OCI-LY1 (cell line): ENCODE measurements around the gene CDK11A.

Experiments used
- H2AFZ ChIP-seq: fragments of 200-600 bp; sonication (generic), shearing (Covaris generic); 2 replicates; pipeline ENCODE4 v1.6.0; 2014; ENCODE audit warnings: antibody characterized with exemption, mild to moderate bottlenecking, low read length
- H3F3A ChIP-seq: fragments of 200-600 bp; sonication (generic), shearing (Covaris generic); 2 replicates; pipeline ENCODE4 v1.6.0; 2014; ENCODE audit warnings: mild to moderate bottlenecking, antibody characterized with exemption, low read length, moderate library complexity; ENCODE audit not compliant: insufficient read depth
- H3K27ac ChIP-seq: fragments of 200-600 bp; sonication (generic); 2 replicates; pipeline ENCODE4 v1.5.1; 2014; ENCODE audit warnings: low read length, mixed run types, mild to moderate bottlenecking, low read depth; ENCODE audit not compliant: poor library complexity, severe bottlenecking
- H3K27me3 ChIP-seq: fragments of 200-600 bp; sonication (generic); 2 replicates; pipeline ENCODE4 v1.6.0; 2014; ENCODE audit warnings: antibody characterized with exemption, mild to moderate bottlenecking, low read length, moderate library complexity; ENCODE audit not compliant: insufficient read depth
- H3K36me3 ChIP-seq: fragments of 200-600 bp; sonication (generic); 2 replicates; pipeline ENCODE4 v1.6.1; 2014; ENCODE audit warnings: mild to moderate bottlenecking, antibody characterized with exemption, low read length, moderate library complexity, mixed read lengths; ENCODE audit not compliant: insufficient read depth
- H3K4me1 ChIP-seq: fragments of 200-600 bp; sonication (generic); 2 replicates; pipeline ENCODE4 v1.5.1; 2014; ENCODE audit warnings: mild to moderate bottlenecking, low read length, moderate library complexity; ENCODE audit not compliant: insufficient read depth, severe bottlenecking
- H3K4me2 ChIP-seq: fragments of 200-600 bp; sonication (generic), shearing (Covaris generic); 2 replicates; pipeline ENCODE4 v1.6.1; 2014; ENCODE audit warnings: low read length
- H3K4me3 ChIP-seq: fragments of 200-600 bp; sonication (generic); 2 replicates; pipeline ENCODE4 v1.5.1; 2014; ENCODE audit warnings: low read length, low read depth, mild to moderate bottlenecking, mixed read lengths; ENCODE audit not compliant: poor library complexity, severe bottlenecking
- H3K79me2 ChIP-seq: fragments of 200-600 bp; shearing (Covaris generic); 2 replicates; pipeline ENCODE4 v1.6.1; 2016; ENCODE audit warnings: mixed run types, low read length, mixed read lengths; ENCODE audit not compliant: insufficient read depth
- H3K9ac ChIP-seq: fragments of 200-600 bp; sonication (generic), shearing (Covaris generic); 2 replicates; pipeline ENCODE4 v1.6.1; 2014; ENCODE audit warnings: mild to moderate bottlenecking, low read length, mixed read lengths
- H3K9me2 ChIP-seq: fragments of 200-600 bp; sonication (generic), shearing (Covaris generic); 2 replicates; pipeline ENCODE4 v1.6.1; 2014; ENCODE audit warnings: low read depth, mild to moderate bottlenecking, low read length, mixed read lengths
- H3K9me3 ChIP-seq: fragments of 200-600 bp; shearing (Covaris generic); 2 replicates; pipeline ENCODE4 v1.6.1; 2014; ENCODE audit warnings: low read length, mixed read lengths
- H4K20me1 ChIP-seq: fragments of 200-600 bp; sonication (generic), shearing (Covaris generic); 2 replicates; pipeline ENCODE4 v1.6.0; 2016; ENCODE audit warnings: mild to moderate bottlenecking, low read length; ENCODE audit not compliant: insufficient read depth
- CTCF ChIP-seq: fragments of 200-600 bp; sonication (generic), shearing (Covaris generic); IDR thresholded peaks from 2 replicates; pipeline ENCODE4 v1.5.1; 2017; ENCODE audit warnings: mild to moderate bottlenecking, antibody characterized with exemption, low read length, moderate library complexity, mixed read lengths
- EZH2 ChIP-seq: fragments of 200-600 bp; sonication (generic), shearing (Covaris generic); IDR thresholded peaks from 2 replicates; pipeline ENCODE4 v1.8.0; 2017; ENCODE audit warnings: borderline replicate concordance, mixed run types, mild to moderate bottlenecking, antibody characterized with exemption, low read length, moderate library complexity, mixed read lengths

The CDK11A gene

DNA sequence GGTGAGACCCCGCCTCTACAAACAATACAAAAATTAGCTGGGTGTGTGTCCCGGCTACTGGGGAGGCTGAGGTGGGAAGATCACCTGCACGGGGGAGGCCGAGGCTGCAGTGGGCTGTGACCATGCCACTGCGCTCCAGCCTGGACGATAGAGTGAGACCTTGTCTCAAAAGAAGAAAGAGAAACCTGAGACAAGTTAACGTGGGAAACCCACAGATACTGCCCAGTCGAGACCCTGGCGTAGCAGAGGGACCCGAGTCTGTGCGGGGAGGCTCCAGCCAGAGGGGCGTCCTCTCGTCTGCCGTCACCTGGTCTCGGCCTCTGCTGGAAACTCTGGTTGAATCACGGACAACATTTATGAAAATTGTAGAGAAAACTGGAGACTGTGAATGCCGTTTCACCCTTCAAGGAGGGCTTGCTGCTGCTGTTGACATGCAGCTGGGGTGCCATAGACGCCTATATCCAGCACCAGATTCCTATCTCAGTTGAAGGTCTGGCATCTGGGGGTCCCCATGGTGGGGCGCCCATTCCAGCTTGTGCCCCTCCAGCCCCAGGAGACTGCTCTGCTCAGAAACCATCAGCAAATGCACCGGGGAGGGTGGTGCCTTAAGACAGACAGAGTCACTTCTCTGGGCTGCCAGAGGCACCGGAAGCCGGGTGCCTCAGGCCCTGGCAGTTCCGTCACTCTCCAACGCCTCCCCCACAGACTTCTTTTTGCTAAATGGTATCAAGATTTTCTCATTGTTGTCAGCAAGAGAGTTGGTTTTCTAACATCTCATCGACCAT, 51.8 kb downstream of the CDK11A start:
- no peaks in the 10 kb centered on the region for H3K9me3 ChIP-seq
- TF ChIP-seq EZH2 (no peak), CTCF (no peak)
- no peaks in the 10 kb centered on the region for H3F3A ChIP-seq
- H3K9ac ChIP-seq: no peak overlapping the region
- H3K36me3 ChIP-seq: peaks cover 24% of the 10 kb centered on the region; the same call in 1 of the 2 replicates
- no peaks in the 10 kb centered on the region for H3K79me2 ChIP-seq
- H3K9me2 ChIP-seq: no peaks in the 10 kb centered on the region
- H4K20me1 ChIP-seq: no peaks in the 10 kb centered on the region
- no peak overlapping the region for H3K27ac ChIP-seq
- H3K4me3 ChIP-seq: no peak overlapping the region
- peaks cover 14% of the 10 kb centered on the region for H3K4me1 ChIP-seq
- H2AFZ ChIP-seq: no peak overlapping the region
- H3K4me2 ChIP-seq: no peak overlapping the region
- H3K27me3 ChIP-seq: no peaks in the 10 kb centered on the region

DNA sequence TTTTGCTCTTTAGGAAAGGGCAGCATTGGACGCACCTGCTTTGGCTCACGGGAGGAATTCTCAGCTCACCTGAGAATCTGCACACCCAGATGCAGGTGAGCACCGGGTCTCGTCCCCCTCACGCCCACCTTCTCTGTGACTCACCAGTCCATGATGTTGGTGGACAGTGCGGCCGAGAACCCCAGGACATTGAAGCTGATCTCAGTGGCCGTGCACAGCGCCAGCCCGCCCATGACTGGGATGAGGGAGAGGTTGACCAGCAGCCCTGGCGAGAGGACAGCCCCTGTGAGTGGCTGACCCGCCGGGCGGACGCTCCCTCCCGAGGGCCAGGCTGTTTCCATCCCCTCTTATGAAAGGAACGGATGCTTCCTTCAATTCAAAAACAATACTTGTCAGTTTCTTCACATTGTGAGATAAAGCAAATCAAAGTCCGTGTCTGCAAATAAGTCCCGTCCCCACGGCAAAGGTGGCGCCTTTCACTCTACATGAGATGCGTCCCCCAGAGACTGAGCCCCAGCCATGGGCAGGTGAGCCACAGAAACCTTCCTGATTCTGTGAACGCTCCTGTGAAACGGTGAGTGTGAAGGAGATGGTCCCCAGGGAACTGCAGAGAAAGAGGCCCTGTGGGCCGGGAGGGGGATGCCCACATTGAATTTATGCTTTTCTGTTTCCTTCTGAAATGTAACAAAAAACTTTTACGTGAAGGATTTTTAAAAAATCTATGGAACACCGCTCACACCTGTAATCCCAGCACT, 52.6 kb downstream of the CDK11A start:
- Histone ChIP-seq H3K4me2 (no peak overlapping the region), H3K4me3 (no peak overlapping the region), H3K9me2 (no peaks in the 10 kb centered on the region), H3K27ac (no peak overlapping the region), H3K79me2 (no peaks in the 10 kb centered on the region), H3K4me1 (peaks cover 11% of the 10 kb centered on the region), H3K27me3 (no peaks in the 10 kb centered on the region), H3F3A (no peaks in the 10 kb centered on the region), H2AFZ (no peak overlapping the region), H4K20me1 (no peaks in the 10 kb centered on the region), H3K36me3 (peaks cover 24% of the 10 kb centered on the region; the same call in 1 of the 2 replicates), H3K9ac (no peak overlapping the region), H3K9me3 (no peaks in the 10 kb centered on the region)
- TF ChIP-seq EZH2 (no peak), CTCF (no peak)

GRCh38 chr1:1670866-1671265, 53.3 kb downstream of the CDK11A start:
- peaks cover 9% of the 10 kb centered on the region for H3K4me1 ChIP-seq
- H3K36me3 ChIP-seq: peaks cover 28% of the 10 kb centered on the region; the same call in 1 of the 2 replicates
- H3F3A ChIP-seq: no peaks in the 10 kb centered on the region
- H3K27me3 ChIP-seq: no peaks in the 10 kb centered on the region
- no peak for TF ChIP-seq EZH2
- TF ChIP-seq CTCF: no peak
- no peak overlapping the region for H2AFZ ChIP-seq
- H3K79me2 ChIP-seq: no peaks in the 10 kb centered on the region
- no peak overlapping the region for H3K27ac ChIP-seq
- H3K9ac ChIP-seq: no peak overlapping the region
- H4K20me1 ChIP-seq: no peaks in the 10 kb centered on the region
- no peak overlapping the region for H3K4me2 ChIP-seq
- no peak overlapping the region for H3K4me3 ChIP-seq
- no peaks in the 10 kb centered on the region for H3K9me2 ChIP-seq
- no peaks in the 10 kb centered on the region for H3K9me3 ChIP-seq
